Activated T-cell treated with anti-CD3 and anti-CD28 coated beads, Interleukin-2, amount 50 U/mL, for 24 hours (primary cell): ENCODE measurements around the gene LDHAL6B.
A peak's percentile ranks its signal among the peaks of the same experiment; 100 is the strongest.

ENCODE experiments used
- DNase-seq: peaks from one replicate; pipeline ENCODE4 v3.0.0-alpha.2; 2020
- H3K27ac Mint-ChIP-seq: 2 replicates; pipeline ENCODE4 v1.8.0; 2020; ENCODE audit warnings: mild to moderate bottlenecking, mixed read lengths
- H3K27me3 Mint-ChIP-seq: 2 replicates; pipeline ENCODE4 v1.8.0; 2020; ENCODE audit warnings: mixed read lengths
- H3K36me3 Mint-ChIP-seq: 2 replicates; pipeline ENCODE4 v1.8.0; 2020; ENCODE audit warnings: low read depth, mixed read lengths
- H3K4me1 Mint-ChIP-seq: 2 replicates; pipeline ENCODE4 v1.8.0; 2020; ENCODE audit warnings: low read depth, mixed read lengths
- H3K4me3 Mint-ChIP-seq: 2 replicates; pipeline ENCODE4 v1.8.0; 2020; ENCODE audit warnings: mild to moderate bottlenecking, moderate library complexity, mixed read lengths
- H3K9me3 Mint-ChIP-seq: 2 replicates; pipeline ENCODE4 v1.8.0; 2020; ENCODE audit warnings: mixed read lengths

The LDHAL6B gene

DNA sequence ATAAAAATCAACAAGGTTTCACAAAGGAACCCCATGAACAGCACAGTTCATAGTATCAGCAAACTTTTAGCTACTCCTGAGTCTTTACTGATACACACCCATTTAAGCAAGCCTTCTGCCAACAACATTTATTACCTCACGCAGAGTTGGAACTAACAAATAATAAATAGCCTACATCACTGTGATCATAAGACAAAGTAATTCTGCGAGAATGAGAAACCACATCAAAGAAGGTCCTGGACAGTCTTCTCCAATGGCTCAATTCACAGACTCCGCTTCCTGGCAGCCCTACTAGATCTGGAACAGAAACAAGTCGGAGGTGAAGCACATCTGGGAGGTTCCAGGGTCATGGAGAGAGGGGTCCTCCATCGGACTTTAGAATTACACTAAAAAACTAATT, 37.0 kb downstream of the LDHAL6B start:
- DNase-seq: no peak
- no peak overlapping the region for H3K4me3 Mint-ChIP-seq
- no peaks in the 10 kb centered on the region for H3K36me3 Mint-ChIP-seq
- H3K27ac Mint-ChIP-seq: no peak overlapping the region
- peaks cover 9% of the 10 kb centered on the region for H3K4me1 Mint-ChIP-seq
- H3K27me3 Mint-ChIP-seq: no peaks in the 10 kb centered on the region
- no peaks in the 10 kb centered on the region for H3K9me3 Mint-ChIP-seq

DNA sequence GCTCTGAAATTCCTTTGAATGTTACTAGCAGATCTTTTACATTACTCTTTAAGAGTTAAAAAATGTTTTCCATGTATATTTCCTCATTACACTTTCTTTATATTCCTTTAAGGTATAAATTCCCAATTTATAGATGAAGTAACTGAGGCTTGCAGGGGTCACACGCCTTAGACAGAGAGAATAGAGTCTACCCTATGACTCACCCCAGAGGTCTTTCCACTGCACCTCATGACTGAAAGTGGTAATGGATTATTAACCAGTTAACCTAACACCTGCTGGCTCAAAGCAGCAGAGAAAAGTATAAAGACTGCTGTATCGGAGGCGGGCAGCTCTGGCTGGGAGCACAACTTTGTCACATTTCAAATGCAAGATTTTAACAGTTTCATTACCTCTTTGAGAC, 37.7 kb downstream of the LDHAL6B start:
- no peak overlapping the region for H3K4me3 Mint-ChIP-seq
- no peak overlapping the region for H3K27ac Mint-ChIP-seq
- no peaks in the 10 kb centered on the region for H3K9me3 Mint-ChIP-seq
- H3K4me1 Mint-ChIP-seq: peaks cover 13% of the 10 kb centered on the region
- no peaks in the 10 kb centered on the region for H3K36me3 Mint-ChIP-seq
- no peaks in the 10 kb centered on the region for H3K27me3 Mint-ChIP-seq
- no peak for DNase-seq

GRCh38 chr15:59245559-59245958, 38.9 kb downstream of the LDHAL6B start:
- Mint-ChIP-seq H3K4me1 (peaks cover 22% of the 10 kb centered on the region), H3K9me3 (no peaks in the 10 kb centered on the region), H3K4me3 (no peak overlapping the region)

DNA sequence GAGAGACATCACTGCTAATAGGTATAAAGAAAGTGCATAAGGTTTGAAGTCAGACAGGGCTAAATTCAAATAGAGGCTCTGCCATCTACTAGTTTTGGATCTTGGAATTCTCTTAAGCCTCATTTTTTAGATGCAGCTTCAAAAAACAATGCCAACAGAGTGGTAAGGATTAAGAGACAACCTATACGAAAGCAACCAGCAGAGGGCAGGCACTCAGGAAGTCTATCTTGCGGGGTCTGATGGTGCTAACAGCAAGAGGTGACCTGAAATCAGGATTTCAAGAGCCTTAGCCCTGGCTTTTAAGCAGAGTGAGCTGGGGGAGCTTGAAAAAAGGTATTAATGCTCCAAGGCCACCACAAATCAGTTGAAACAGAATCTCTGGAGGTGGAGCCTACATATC, 40.7 kb downstream of the LDHAL6B start:
- H3K9me3 Mint-ChIP-seq: no peaks in the 10 kb centered on the region
- H3K4me1 Mint-ChIP-seq: peaks cover 31% of the 10 kb centered on the region
- no peaks in the 10 kb centered on the region for H3K36me3 Mint-ChIP-seq
- peak; percentile 48 for DNase-seq
- H3K4me3 Mint-ChIP-seq: no peak overlapping the region
- no peaks in the 10 kb centered on the region for H3K27me3 Mint-ChIP-seq
- no peak overlapping the region for H3K27ac Mint-ChIP-seq

More at GRCh38 chr15:59245559-59245958, 38.9 kb downstream of the LDHAL6B start:
- DNase-seq: no peak
- Mint-ChIP-seq H3K27me3 (no peaks in the 10 kb centered on the region), H3K27ac (no peak overlapping the region), H3K36me3 (no peaks in the 10 kb centered on the region)

GRCh38 chr15:59249816-59250215, 43.2 kb downstream of the LDHAL6B start:
- Mint-ChIP-seq H3K4me3 (no peak overlapping the region), H3K4me1 (peaks cover 26% of the 10 kb centered on the region), H3K36me3 (no peaks in the 10 kb centered on the region), H3K9me3 (no peaks in the 10 kb centered on the region), H3K27ac (peak overlapping the region; percentile 12), H3K27me3 (peaks cover 3% of the 10 kb centered on the region)
- DNase-seq: no peak

DNA sequence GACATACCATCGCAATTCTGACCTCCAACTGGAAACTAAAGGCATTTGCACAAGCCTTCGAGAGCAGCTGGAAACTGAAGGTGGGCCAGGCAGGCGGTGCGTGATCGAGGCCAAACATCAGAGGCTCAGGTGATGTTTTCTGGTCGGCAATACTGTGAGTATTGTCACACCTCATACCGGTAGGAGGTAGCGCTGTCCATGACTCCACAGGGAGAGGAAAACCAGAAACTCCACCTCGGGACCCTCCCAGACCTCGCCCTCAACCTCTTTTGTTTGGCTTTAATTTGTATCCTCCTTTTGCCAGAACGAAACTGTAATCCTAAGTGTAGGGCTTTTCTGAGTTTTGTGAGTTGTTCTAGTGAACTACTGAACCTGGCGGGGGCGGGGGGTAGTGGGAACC, 43.6 kb downstream of the LDHAL6B start:
- H3K27me3 Mint-ChIP-seq: peaks cover 3% of the 10 kb centered on the region
- H3K9me3 Mint-ChIP-seq: no peaks in the 10 kb centered on the region
- no peak overlapping the region for H3K4me3 Mint-ChIP-seq
- no peak for DNase-seq
- H3K27ac Mint-ChIP-seq: no peak overlapping the region
- H3K4me1 Mint-ChIP-seq: peaks cover 26% of the 10 kb centered on the region
- no peaks in the 10 kb centered on the region for H3K36me3 Mint-ChIP-seq

DNA sequence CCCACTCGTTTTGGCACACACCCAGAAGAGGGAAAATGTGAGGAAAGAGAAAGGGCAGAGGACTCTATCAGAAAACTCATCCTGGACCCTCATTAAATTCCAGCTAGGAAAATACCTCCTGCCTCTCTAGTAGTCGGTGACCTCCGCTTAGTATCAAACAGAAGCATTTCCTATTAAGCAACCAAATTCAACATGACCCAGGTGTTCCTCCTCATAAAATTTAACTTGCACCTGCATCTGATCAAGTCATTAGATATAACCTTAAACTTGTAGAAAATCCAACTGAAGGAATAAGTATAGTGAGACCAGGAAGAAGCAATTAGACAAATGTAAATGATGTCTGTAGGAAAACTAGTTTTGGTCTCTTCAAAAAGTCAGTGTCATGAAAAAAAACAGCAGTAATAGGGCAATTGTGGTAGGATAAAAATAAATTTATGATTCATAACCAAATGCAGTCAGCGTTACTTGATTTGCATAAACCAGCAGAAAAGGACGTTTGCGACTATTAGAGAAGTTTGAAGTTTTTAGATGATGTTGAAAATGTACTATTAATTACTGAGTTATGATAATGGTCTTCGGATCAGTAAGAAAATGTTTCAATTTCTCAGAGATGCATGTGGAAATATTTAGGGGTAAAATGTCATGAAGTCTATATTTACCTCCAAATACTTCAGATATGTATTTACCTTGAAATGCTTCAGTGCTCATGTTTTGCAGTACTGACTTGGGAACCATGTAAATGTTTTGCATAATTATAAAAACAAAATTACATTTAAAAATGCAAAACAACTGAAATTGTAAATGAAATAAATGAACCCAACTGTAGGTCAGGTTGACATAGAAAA, 44.6 kb downstream of the LDHAL6B start:
- no peak overlapping the region for H3K4me3 Mint-ChIP-seq
- H3K4me1 Mint-ChIP-seq: peaks cover 35% of the 10 kb centered on the region
- H3K27me3 Mint-ChIP-seq: peaks cover 3% of the 10 kb centered on the region
- no peak for DNase-seq
- no peaks in the 10 kb centered on the region for H3K36me3 Mint-ChIP-seq
- no peaks in the 10 kb centered on the region for H3K9me3 Mint-ChIP-seq
- peak overlapping the region; percentile 5 for H3K27ac Mint-ChIP-seq

GRCh38 chr15:59252137-59252536, 45.5 kb downstream of the LDHAL6B start:
- DNase-seq: no peak
- H3K4me3 Mint-ChIP-seq: no peak overlapping the region
- H3K4me1 Mint-ChIP-seq: peaks cover 44% of the 10 kb centered on the region
- no peaks in the 10 kb centered on the region for H3K36me3 Mint-ChIP-seq
- H3K27me3 Mint-ChIP-seq: peaks cover 3% of the 10 kb centered on the region
- H3K9me3 Mint-ChIP-seq: no peaks in the 10 kb centered on the region
- H3K27ac Mint-ChIP-seq: no peak overlapping the region

- H3K36me3 Mint-ChIP-seq: no peaks in the 10 kb centered on the region
- no peaks in the 10 kb centered on the region for H3K9me3 Mint-ChIP-seq
- H3K4me3 Mint-ChIP-seq: no peak overlapping the region
- no peak overlapping the region for H3K27ac Mint-ChIP-seq
- peaks cover 3% of the 10 kb centered on the region for H3K27me3 Mint-ChIP-seq
- H3K4me1 Mint-ChIP-seq: peaks cover 36% of the 10 kb centered on the region
- DNase-seq: no peak
Observed at GRCh38 chr15:59255680-59256336, 49.2 kb downstream of the LDHAL6B start.

DNA sequence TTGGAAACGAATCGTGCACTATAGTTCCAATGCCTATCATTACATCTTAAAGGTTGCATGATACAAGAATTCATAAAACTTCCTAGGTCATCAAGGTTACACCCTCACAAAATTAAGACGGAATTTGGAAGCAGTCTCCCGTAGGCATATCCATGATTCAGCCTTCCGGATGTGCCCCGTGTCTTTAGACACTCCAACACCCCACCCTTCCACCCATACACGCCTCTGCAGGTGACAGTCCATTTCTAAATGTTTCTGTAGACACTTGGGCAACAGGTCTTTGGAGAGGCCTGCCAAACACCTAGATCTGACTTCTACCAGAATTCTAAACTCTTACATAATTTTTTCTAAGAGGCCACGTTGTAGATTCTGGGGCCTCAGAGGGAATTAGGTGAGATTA, 49.8 kb downstream of the LDHAL6B start:
- DNase-seq: no peak
- H3K4me3 Mint-ChIP-seq: no peak overlapping the region
- H3K36me3 Mint-ChIP-seq: no peaks in the 10 kb centered on the region
- peaks cover 29% of the 10 kb centered on the region for H3K4me1 Mint-ChIP-seq
- H3K9me3 Mint-ChIP-seq: no peaks in the 10 kb centered on the region
- H3K27ac Mint-ChIP-seq: no peak overlapping the region
- H3K27me3 Mint-ChIP-seq: peaks cover 3% of the 10 kb centered on the region

DNA sequence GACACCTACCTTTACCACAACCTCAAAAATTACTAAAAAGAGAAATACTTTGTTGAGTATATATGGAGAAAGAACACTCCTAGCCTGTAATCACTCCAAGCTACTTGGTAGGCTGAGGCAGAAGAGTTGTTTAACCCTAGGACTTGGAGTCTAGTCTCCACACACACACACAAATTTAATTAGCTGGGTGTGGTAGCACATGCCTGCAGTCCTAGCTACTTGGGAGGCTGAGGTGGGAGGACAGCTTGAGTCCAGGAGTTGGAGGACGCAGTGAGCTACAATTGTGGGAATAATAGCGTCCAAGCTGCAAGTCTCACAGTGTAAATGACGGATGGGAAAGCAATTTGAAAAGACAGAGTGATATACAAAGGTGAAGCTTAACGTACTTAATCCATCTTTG, 50.5 kb downstream of the LDHAL6B start:
- no peak overlapping the region for H3K27ac Mint-ChIP-seq
- H3K9me3 Mint-ChIP-seq: no peaks in the 10 kb centered on the region
- H3K27me3 Mint-ChIP-seq: peaks cover 3% of the 10 kb centered on the region
- no peak for DNase-seq
- H3K4me3 Mint-ChIP-seq: no peak overlapping the region
- peaks cover 29% of the 10 kb centered on the region for H3K4me1 Mint-ChIP-seq
- H3K36me3 Mint-ChIP-seq: no peaks in the 10 kb centered on the region
